ENCODE results near the gene FBRS. TPM values are rescaled to one million over a fixed set of nuclear protein-coding genes. Genes with fewer than 3 reads are reported as not detected.

FBRS gene
- polyA plus RNA-seq, 2 of the 4 experiments (the other 2 are of a cell fraction): 5.9 to 33.3 TPM

DNA sequence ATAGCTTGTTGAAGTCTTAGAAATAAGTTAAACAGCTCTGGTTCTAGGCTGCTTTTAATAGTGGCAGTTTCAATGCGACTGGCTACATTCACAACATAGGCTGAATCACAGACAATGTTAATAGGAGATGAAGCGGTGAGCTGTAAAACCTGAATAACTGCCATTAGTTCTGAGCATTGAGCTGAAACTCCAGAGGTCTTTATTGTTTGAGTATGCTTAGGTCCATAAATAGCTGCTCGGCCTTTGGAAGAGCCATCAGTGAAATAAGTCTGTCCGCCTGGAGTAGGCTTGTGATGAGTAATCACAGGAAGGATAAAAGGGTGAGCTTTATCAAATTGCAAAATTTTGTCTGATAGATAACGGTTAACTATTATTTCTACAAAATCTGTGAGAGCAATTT lies 38.6 kb upstream of the FBRS start:
- 78% methylated on average over 5 of the region's 5 CpGs for WGBS (ENCODE audit: missing lambda C conversion rate)
- Histone ChIP-seq H3K9me3 (no peaks in the 10 kb centered on the region), H3K27ac (no peak overlapping the region), H3K4me1 (peaks cover 13% of the 10 kb centered on the region; the same call in 2 of the 3 replicates), H3K4me3 (no peak overlapping the region), H3K4me2 (no peak overlapping the region)
- POLR2A ChIA-PET: interaction anchor here (1.1 kb wide), 1 partner anchor 9 kb away, joined by 4 read pairs; the partner anchor contains the start of gene ZNF689
- CTCF ChIA-PET: interaction anchor here (0.8 to 5.6 kb wide), 7 partner anchors 9 to 249 kb away, joined by 3 to 20 read pairs (median 7); partner anchors contain the start of gene DCTPP1
- FAIRE-seq (no peak), ATAC-seq (no peak), DNase-seq (ENCODE audit: low read depth in 1 of 2, low spot score in 1 of 2) (no peak)
- TF ChIP-seq, protein P1, sequence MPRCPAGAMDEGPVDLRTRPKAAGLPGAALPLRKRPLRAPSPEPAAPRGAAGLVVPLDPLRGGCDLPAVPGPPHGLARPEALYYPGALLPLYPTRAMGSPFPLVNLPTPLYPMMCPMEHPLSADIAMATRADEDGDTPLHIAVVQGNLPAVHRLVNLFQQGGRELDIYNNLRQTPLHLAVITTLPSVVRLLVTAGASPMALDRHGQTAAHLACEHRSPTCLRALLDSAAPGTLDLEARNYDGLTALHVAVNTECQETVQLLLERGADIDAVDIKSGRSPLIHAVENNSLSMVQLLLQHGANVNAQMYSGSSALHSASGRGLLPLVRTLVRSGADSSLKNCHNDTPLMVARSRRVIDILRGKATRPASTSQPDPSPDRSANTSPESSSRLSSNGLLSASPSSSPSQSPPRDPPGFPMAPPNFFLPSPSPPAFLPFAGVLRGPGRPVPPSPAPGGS (IDR thresholded peaks at IDR 0.05): no peak
- TF ChIP-seq, protein P2, sequence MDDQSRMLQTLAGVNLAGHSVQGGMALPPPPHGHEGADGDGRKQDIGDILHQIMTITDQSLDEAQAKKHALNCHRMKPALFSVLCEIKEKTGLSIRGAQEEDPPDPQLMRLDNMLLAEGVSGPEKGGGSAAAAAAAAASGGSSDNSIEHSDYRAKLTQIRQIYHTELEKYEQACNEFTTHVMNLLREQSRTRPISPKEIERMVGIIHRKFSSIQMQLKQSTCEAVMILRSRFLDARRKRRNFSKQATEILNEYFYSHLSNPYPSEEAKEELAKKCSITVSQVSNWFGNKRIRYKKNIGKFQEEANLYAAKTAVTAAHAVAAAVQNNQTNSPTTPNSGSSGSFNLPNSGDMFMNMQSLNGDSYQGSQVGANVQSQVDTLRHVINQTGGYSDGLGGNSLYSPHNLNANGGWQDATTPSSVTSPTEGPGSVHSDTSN (IDR thresholded peaks at IDR 0.05): no peak

DNA sequence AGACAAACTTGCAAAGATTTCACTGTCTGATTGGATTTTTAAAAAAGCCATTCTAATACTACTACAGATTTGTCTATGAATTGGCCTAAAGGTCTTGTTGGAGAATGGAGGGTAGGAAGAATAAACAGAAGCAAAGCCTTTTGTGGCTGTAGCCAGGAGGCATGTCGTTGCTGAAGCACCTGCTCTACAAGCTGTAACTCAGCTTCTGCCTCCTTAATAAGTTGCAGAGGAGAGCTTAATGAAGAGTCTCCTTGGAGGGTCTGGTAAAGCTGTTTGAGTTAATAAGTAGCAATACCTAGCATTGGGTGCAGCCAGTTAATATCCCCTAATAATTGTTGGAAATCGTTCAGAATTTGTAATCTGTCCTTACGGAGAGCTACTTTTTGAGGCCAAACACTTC lies 38.1 kb upstream of the FBRS start:
- Histone ChIP-seq H3K4me3 (no peak overlapping the region), H3K9me3 (no peaks in the 10 kb centered on the region), H3K4me1 (peaks cover 12% of the 10 kb centered on the region; the same call in 2 of the 3 replicates), H3K27ac (no peak overlapping the region), H3K4me2 (no peak overlapping the region)
- ChIA-PET POLR2A (interaction anchor here (1.1 kb wide), 1 partner anchor 10 kb away, joined by 4 read pairs; the partner anchor contains the start of gene ZNF689), CTCF (interaction anchor here (1.1 to 5.6 kb wide), 8 partner anchors 7 to 249 kb away, joined by 3 to 20 read pairs (median 8); partner anchors contain the start of gene DCTPP1)
- ATAC-seq: no peak
- 46% methylated on average over 3 of the region's 3 CpGs for WGBS (ENCODE audit: missing lambda C conversion rate)
- no peak for FAIRE-seq
- TF ChIP-seq, protein P3, sequence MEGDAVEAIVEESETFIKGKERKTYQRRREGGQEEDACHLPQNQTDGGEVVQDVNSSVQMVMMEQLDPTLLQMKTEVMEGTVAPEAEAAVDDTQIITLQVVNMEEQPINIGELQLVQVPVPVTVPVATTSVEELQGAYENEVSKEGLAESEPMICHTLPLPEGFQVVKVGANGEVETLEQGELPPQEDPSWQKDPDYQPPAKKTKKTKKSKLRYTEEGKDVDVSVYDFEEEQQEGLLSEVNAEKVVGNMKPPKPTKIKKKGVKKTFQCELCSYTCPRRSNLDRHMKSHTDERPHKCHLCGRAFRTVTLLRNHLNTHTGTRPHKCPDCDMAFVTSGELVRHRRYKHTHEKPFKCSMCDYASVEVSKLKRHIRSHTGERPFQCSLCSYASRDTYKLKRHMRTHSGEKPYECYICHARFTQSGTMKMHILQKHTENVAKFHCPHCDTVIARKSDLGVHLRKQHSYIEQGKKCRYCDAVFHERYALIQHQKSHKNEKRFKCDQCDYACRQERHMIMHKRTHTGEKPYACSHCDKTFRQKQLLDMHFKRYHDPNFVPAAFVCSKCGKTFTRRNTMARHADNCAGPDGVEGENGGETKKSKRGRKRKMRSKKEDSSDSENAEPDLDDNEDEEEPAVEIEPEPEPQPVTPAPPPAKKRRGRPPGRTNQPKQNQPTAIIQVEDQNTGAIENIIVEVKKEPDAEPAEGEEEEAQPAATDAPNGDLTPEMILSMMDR (IDR thresholded peaks at IDR 0.05): no peak
- TF ChIP-seq, protein P4, sequence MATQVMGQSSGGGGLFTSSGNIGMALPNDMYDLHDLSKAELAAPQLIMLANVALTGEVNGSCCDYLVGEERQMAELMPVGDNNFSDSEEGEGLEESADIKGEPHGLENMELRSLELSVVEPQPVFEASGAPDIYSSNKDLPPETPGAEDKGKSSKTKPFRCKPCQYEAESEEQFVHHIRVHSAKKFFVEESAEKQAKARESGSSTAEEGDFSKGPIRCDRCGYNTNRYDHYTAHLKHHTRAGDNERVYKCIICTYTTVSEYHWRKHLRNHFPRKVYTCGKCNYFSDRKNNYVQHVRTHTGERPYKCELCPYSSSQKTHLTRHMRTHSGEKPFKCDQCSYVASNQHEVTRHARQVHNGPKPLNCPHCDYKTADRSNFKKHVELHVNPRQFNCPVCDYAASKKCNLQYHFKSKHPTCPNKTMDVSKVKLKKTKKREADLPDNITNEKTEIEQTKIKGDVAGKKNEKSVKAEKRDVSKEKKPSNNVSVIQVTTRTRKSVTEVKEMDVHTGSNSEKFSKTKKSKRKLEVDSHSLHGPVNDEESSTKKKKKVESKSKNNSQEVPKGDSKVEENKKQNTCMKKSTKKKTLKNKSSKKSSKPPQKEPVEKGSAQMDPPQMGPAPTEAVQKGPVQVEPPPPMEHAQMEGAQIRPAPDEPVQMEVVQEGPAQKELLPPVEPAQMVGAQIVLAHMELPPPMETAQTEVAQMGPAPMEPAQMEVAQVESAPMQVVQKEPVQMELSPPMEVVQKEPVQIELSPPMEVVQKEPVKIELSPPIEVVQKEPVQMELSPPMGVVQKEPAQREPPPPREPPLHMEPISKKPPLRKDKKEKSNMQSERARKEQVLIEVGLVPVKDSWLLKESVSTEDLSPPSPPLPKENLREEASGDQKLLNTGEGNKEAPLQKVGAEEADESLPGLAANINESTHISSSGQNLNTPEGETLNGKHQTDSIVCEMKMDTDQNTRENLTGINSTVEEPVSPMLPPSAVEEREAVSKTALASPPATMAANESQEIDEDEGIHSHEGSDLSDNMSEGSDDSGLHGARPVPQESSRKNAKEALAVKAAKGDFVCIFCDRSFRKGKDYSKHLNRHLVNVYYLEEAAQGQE (IDR thresholded peaks at IDR 0.05): no peak
- no peak for DNase-seq (ENCODE audit: low read depth in 1 of 2, low spot score in 1 of 2)

DNA sequence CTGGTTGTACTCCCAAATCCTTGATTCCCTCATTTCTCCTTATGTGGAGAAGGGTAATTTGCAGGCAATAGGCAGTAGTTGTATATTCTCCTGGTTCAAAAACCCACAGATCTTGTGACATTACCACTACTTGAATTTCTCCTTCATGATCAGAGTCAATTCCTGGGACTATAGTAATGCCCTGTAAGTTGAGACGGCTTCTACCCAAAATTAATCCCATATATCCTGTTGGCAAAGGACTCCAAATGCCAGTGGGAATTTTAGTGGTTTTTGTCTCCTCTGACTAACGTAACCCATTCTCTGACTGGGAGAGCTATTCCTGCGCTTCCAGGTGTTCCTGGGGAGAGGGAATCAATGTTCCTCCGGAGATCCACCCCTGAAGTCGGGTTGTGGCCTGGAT lies 36.5 kb upstream of the FBRS start:
- Histone ChIP-seq H3K27ac (no peak overlapping the region), H3K4me2 (no peak overlapping the region), H3K4me3 (no peak overlapping the region), H3K9me3 (no peaks in the 10 kb centered on the region), H3K4me1 (no peaks in the 10 kb centered on the region)
- WGBS (ENCODE audit: missing lambda C conversion rate): 73% methylated on average over 5 of the region's 5 CpGs
- no peak for ATAC-seq
- POLR2A ChIA-PET: no interaction called here
- CTCF ChIA-PET: interaction anchor here (0.8 to 5.6 kb wide), 6 partner anchors 9 to 196 kb away, joined by 3 to 20 read pairs (median 7); partner anchors contain the start of gene DCTPP1
- TF ChIP-seq NPAS2 (CRISPR knock-in tag; IDR thresholded peaks at IDR 0.05; ENCODE audit: borderline replicate concordance) (no peak), ELK1 (IDR thresholded peaks at IDR 0.05; ENCODE audit: low read depth, low read length) (no peak), POLR2AphosphoS2 (conservative IDR thresholded peaks at IDR 0.05; ENCODE audit: low read length) (no peak), EHF (CRISPR knock-in tag; IDR thresholded peaks at IDR 0.05) (no peak), HEYL (CRISPR knock-in tag; IDR thresholded peaks at IDR 0.05) (no peak), BHLHE40 (IDR thresholded peaks at IDR 0.05; ENCODE audit: low read depth, low read length) (no peak), EP300 (IDR thresholded peaks at IDR 0.05) (no peak), CEBPB (IDR thresholded peaks at IDR 0.05) (no peak)
- TF ChIP-seq, protein P5, sequence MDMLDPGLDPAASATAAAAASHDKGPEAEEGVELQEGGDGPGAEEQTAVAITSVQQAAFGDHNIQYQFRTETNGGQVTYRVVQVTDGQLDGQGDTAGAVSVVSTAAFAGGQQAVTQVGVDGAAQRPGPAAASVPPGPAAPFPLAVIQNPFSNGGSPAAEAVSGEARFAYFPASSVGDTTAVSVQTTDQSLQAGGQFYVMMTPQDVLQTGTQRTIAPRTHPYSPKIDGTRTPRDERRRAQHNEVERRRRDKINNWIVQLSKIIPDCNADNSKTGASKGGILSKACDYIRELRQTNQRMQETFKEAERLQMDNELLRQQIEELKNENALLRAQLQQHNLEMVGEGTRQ (IDR thresholded peaks at IDR 0.05): no peak
- TF ChIP-seq, protein P6, sequence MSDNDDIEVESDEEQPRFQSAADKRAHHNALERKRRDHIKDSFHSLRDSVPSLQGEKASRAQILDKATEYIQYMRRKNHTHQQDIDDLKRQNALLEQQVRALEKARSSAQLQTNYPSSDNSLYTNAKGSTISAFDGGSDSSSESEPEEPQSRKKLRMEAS (IDR thresholded peaks at IDR 0.05): no peak
- no peak for FAIRE-seq
- DNase-seq (ENCODE audit: low read depth in 1 of 2, low spot score in 1 of 2): no peak

Measured in A549 (cell line).